HG03432 (cell line): Measurements from ENCODE around the gene PFDN4.

Source experiments
- ATAC-seq: cut with Tn5 transposase; IDR thresholded peaks from one replicate; pipeline ENCODE4 v1.9.1; 2021; ENCODE audit warnings: mild to moderate bottlenecking, moderate library complexity; ENCODE audit not compliant: unreplicated experiment

The PFDN4 gene

DNA sequence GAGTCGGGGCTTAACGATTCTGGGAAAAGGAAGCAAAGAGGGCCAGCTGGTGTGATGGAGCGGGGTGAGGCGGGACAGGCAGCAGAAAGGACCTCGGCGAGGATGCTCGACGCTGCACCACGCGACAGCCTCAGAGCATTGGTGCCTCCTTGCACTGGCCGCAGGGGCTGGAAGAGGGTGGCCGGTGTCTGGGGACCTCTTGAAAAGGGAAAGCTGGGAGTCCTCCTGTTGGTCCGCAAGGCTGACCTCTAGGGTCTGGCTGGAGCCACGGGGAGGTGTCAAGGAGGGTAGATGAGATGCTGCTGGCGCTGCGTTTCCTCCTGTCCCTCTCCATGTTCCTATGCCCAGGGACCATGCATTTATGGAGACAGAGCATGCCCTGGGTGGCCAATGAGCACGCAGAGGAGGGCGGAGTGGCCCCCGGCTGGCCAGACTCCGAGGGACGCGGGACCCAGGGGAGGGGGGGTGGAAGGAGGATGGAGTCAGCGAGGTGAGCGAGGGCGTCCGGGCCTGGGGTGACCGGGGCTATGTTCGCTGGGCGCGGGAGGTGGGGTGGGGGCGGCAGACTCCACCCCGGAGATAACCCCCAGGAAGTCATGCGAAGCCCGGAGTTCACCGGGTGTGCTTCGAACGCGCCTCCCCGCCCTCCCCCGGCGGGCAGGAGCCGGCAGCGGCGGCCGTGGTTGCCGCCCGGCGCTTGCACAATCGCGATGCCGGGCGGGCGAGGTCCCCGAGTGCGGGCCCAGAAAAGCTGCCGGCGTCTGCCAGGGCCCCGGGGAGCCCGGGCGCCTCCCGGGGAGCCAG is 34.0 kb upstream of the PFDN4 start, which contains the start of gene CYP24A1:
TSS of gene CYP24A1 (minus strand) at position 334 of the 804 bp plus-strand sequence. CDS start 407 bp downstream, outside the sequence.
- no peak for ATAC-seq

GRCh38 chr20:54174457-54175175 is 33.3 kb upstream of the PFDN4 start:
- no peak for ATAC-seq

DNA sequence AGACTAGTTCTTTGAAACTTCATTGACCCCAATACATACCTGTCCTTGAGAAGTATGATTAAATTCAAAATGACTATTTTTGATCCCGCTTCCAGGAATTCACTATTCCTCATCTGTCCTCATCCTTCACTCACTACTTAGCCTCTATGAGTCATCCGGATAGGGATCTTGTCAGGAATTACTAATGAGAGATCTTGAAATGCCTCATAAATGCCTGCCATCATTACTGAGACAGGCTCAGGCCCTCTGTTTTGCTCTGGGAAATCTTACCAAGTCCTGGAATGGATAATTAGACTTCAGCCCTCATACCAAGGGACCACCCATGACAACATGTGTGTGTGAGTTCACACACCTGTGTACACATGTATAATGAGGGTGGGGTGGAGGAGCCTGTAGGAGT is 31.3 kb upstream of the PFDN4 start:
- ATAC-seq, result no peak

- no peak for ATAC-seq
These were observed 30.5 kb upstream of the PFDN4 start for GRCh38 chr20:54177378-54177777.

DNA sequence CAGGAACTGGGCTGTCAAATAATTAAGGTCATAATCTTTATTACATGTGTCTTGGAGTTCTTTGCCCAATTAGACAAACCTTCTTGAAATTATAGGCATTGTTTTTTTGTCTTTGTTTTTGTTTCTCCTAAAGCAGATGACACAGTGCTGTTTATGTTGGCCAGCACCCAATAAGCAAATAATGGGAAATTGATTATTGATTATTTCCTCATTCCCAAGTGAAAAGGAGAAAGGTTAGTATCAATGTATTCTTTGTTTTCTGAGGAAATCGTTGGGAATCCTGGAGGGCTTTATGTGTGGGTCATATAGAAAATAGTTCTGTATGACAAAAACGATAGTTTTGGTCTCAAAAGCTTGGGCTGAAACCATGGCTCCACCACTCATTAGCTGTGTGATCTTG is 29.6 kb upstream of the PFDN4 start:
- ATAC-seq, result no peak

DNA sequence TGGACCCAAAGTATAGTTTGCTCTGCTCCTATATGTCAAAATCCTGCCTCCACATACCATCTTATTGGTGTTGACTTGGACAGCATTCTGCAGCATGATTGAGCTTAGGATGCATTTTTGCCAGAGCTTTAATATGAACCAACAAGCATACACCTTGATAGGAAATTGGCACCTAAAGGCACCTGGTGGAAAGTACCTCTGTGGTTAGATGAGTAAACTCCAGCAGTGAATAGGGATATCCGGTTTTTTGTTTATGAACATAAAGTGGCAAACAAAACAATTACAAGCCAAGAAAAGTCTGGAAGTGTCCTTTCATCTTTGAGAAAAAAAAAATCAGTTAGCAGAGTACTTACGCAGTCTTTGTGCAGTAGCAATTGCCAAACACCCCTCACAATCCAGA is 27.9 kb upstream of the PFDN4 start:
- ATAC-seq, result no peak

DNA sequence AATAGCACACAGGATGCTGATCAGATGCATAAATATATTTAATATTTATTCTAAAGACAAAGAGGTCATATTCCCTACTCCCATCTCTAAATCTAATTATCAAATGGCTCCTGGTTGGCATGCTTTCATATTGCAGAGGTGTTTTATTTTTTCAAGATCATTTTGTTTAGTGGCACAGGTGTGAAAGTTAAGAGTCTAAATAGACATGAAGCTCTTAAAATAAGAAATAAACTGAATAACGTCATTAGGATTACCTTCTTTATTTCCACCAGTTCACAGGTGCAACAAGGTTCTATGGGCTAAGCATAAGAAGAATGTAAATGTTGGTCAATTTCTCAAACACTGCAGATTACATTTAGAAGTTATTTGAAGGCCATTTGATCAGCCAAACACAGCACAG is 27.0 kb upstream of the PFDN4 start:
- ATAC-seq, result no peak

DNA sequence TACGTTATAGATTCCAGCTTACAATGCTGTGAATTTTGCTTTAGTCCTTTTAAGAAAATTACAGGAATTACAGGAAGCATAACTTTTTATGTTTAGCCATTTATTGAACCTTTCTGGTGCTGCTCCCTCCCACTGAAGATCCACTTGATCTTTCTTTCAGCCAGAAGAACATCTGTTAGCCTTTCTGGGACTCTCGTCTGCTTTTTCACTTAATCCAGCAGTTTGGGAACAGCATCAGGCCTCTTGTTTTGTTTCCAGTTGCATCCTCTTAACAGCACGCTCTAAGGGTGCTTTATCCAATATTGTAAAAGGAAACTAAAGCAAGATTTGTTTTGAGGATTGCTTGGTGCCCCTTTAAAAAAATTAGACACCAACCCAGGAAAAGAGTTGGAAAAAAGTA is 23.8 kb upstream of the PFDN4 start:
- no peak for ATAC-seq

DNA sequence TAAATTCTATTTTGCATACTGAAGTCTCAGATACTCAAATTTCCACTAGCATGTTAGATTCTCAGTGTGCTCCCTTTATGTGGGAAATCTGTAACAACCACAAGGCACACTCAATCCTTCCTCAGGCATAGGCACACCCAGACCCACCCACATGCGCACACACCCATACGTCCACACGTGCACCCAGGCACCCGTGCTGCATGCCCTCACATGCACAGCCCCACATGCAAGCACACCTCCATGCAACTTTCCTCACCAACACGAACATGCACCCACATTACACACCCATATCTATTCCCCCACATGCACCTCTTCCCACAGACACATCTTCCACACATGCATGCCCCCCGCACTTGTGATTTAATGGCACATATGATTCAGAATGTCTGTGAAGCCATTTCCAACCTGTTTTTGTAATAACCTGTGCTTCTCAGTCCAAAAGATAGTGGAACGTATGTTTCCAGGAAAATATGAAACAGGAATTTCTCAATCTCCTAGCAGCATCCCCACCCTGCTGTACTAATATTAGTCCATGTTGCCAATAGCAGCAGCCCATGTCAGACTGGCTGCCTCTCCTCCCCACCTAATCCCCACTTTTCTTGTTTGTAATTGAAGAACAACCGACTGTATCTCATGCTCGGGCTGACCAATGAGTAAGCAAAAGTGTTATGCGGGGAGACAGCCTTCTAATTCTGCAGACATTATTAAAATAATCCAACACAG is 22.8 kb upstream of the PFDN4 start:
- no peak for ATAC-seq

DNA sequence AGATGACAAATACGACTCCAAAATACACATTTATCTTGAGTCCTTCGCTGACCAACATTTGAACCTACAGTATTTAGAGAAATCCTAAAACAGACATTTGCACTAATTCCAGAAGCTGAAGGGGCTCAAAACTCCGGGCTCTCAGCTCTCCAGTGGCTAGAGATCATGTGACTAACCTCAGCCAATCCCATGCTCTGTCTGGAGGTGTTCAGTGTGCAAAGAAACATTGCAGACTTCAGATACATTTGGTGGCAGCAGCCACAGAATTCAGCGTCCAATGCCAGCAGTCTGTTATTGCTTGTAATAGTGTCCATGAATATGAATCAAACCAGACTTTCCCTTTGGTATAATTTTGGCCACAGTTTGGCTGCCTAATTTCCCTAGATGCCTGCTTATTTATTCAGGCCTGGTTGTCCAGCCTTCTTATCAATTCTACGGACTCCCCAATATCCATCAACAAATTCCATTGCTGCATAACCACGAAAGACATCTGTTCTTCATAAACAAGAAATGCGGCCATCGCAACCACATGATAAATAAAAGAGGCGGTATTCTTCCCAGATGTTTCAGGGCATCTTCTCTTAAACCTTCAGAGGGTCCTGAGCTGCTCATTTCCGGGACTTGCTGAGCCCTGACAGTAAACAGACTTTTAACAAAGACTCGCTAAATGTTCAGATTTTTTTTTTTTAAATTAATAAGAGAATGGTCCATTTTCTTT is 19.6 kb upstream of the PFDN4 start:
- ATAC-seq, result no peak

- ATAC-seq, result no peak
These were observed 18.3 kb upstream of the PFDN4 start for GRCh38 chr20:54189630-54190029.

DNA sequence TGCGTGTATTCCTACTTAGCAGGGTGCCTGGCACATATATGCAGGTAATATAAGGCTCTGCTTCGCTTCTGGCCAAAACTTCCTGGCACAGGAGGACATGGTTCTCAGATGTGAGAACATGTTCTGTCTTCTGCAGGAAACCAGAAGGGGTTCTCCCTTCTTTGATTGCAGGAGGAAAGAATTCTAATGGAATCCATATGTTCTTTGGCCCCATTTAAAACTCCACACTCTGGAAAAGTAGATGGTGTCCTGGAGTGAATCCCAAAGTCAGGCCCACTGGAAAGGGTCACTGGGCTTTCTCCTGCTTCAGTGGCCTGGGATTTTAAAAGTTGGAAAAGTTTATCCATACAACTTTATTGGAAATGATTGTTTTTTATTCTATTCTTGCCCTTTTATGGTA is 17.7 kb upstream of the PFDN4 start:
- no peak for ATAC-seq

- ATAC-seq, result no peak
These were observed 14.1 kb upstream of the PFDN4 start for GRCh38 chr20:54193817-54194216.

GRCh38 chr20:54194724-54195438 is 13.0 kb upstream of the PFDN4 start:
- no peak for ATAC-seq

DNA sequence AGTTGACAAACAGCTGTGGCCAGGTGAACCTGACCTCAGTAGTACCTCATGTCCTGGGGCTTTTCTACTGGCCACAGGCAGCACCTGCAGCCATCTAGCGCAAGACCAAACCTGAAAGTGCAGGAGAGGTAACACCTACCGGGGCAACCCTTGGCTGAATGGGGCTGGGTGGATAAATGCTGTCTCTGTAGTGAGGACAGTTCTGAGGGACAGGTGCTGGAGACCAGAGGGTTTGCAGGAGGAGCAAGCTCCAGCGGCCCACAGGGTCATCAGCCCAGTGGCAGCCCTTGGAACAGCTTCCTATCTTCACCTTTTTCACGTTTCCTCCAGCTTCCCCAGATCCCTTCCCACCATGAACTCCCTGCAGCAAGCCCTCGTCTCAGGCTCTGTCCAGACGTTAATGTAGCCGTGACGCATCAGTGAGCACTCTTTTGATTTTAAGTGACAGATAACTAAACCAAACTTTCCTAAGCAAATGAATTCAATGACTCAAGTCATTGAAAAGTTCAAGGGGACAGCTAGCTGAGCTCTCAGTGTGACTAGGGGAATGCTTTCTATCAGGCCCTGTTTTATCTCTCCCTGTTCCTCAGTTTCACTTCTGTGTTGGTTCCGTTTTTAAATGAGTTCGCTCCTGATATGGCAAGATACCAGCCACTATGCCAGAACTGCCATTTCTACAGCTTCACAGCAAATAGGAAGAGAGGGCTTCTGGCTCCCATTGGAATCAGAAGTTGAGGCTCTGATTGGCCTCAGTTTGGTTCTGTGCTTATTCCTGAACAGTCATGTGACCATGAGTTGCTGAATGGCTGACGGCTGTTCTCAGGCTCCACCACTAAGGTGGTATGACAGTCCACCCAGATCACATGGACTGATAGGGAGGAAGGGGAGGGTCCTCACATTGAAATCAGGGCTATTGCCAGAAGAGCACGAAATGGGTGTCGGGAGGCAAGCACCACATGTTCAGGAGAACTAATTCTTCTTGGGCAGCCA is 12.1 kb upstream of the PFDN4 start:
- peak; percentile 66 for ATAC-seq

GRCh38 chr20:54197621-54198604 is 10.0 kb upstream of the PFDN4 start:
- ATAC-seq, result no peak

DNA sequence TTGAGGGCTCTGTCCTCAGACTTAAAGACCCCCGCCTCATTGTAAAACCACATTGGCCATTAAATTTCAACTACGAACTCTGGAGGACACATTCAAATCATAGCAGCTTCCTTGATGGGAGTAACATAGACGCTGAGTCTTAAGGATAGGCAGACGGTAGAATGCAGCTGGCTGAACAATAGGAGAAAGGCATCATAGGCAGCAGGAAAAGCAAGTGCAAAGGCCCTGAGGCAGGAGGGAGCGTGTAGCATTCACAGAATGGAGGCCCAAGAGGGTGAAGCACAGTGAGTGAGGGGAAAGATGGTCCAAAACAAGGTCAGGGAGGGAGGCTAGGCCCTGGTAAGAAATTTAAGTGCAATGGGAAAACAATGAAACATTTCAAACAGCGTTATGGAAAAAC is 8.6 kb upstream of the PFDN4 start:
- no peak for ATAC-seq

DNA sequence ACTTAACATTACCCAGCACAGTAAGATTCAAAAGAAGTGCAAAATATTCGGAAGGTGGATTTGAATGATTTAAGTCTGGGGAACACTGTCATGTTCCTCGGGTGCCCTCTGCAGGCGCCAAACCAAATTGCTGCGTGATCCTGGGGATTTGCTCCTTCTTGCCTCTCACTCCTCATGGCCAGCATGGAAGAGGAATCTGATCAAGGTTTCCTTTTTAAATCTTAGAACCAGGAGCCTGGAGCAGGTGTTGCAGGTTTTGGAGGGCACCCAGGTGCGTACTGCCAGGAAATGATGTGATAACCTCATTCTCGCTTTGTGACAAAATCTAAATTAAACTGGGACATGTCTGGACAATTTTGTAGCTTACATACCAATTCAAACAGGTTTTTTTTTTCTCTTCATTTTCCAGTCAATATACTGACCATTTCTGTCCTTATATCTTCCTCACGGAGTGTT is 8.1 kb upstream of the PFDN4 start:
- peak; percentile 48 for ATAC-seq
